ENCODE results near the gene CTNNBIP1. TPM values are rescaled to one million over a fixed set of nuclear protein-coding genes. Genes with fewer than 3 reads are reported as not detected.

The CTNNBIP1 gene
- total and polyA plus RNA-seq, 9 of the 15 experiments (the other 6 are each of a cell fraction or from before 2014, with no cell fraction given), result 0.65 to 29.2 (median 14.7) TPM

- TF ChIP-seq TAF1 (IDR thresholded peaks at IDR 0.05; ENCODE audit: control insufficient read depth, extremely low read depth, insufficient read depth, low read length, severe bottlenecking), result peak; percentile 73
- peak; percentile 22; the same call in 1 of the 2 replicates for TF ChIP-seq SP1 (CRISPR knock-in tag; IDR thresholded peaks at IDR 0.05)
- peak; percentile 24 to 40; a peak in 2 of 4 replicates for TF ChIP-seq NRF1 (conservative IDR thresholded peaks at IDR 0.05 in 1 of 2, IDR thresholded peaks at IDR 0.05 in 1 of 2)
- 0 out of 2 replicates have a peak, but pooled peaks have one; percentile 58 for TF ChIP-seq ZNF76 (CRISPR knock-in tag; IDR thresholded peaks at IDR 0.05; ENCODE audit: borderline replicate concordance)
- TF ChIP-seq, protein P1, sequence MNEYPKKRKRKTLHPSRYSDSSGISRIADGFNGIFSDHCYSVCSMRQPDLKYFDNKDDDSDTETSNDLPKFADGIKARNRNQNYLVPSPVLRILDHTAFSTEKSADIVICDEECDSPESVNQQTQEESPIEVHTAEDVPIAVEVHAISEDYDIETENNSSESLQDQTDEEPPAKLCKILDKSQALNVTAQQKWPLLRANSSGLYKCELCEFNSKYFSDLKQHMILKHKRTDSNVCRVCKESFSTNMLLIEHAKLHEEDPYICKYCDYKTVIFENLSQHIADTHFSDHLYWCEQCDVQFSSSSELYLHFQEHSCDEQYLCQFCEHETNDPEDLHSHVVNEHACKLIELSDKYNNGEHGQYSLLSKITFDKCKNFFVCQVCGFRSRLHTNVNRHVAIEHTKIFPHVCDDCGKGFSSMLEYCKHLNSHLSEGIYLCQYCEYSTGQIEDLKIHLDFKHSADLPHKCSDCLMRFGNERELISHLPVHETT (CRISPR knock-in tag; conservative IDR thresholded peaks at IDR 0.05 in 1 of 2, IDR thresholded peaks at IDR 0.05 in 1 of 2), result peak in 1 of 2 experiments; percentile 87; a peak in 2 of 4 replicates
- TF ChIP-seq HINFP (tag; conservative IDR thresholded peaks at IDR 0.05; ENCODE audit: low read depth), result peak; percentile 93
- TF ChIP-seq ZNF57 (CRISPR knock-in tag; IDR thresholded peaks at IDR 0.05), result no peak
- peak; percentile 71; the same call in 1 of the 2 replicates for TF ChIP-seq KDM2B (CRISPR knock-in tag; IDR thresholded peaks at IDR 0.05)
- 0 out of 2 replicates have a peak, but pooled peaks have one; percentile 8 for TF ChIP-seq HOMEZ (CRISPR knock-in tag; IDR thresholded peaks at IDR 0.05)
- TF ChIP-seq ZFX (CRISPR knock-in tag; IDR thresholded peaks at IDR 0.05), result peak; percentile 67
- peak in 1 of 3 experiments; percentile 87; a peak in 2 of 6 replicates for TF ChIP-seq ZBTB11 (CRISPR knock-in tag; IDR thresholded peaks at IDR 0.05)
- TF ChIP-seq PHF8 (IDR thresholded peaks at IDR 0.05; ENCODE audit: borderline replicate concordance, low read length), result 0 out of 2 replicates have a peak, but pooled peaks have one; percentile 11
- peak; percentile 55; the same call in 1 of the 2 replicates for TF ChIP-seq ZBTB9 (CRISPR knock-in tag; IDR thresholded peaks at IDR 0.05)
These were observed 85.9 kb downstream of the CTNNBIP1 start, which contains the start of gene CLSTN1 (continued) for GRCh38 chr1:9823943-9824701.
